ENCODE results near the gene IFIT3.

GRCh38 chr10:89301721-89302445 lies 25.9 kb upstream of the IFIT3 start, which contains the start of gene IFIT2:
- TF ChIP-seq CTCF (conservative IDR thresholded peaks at IDR 0.05 in 1 of 2, IDR thresholded peaks at IDR 0.05 in 1 of 2; ENCODE audit: low read depth in 1 of 2, low read length in 2 of 2), result no peak
- TF ChIP-seq EZH2 (IDR thresholded peaks at IDR 0.05; ENCODE audit: low read length, missing control alignments), result no peak

Measured in fibroblast of lung (primary cell).